ENCODE data around the gene STAMBP. TPM values are rescaled to one million over a fixed set of nuclear protein-coding genes. Genes with fewer than 3 reads are reported as not detected.

The STAMBP gene
- total and polyA plus RNA-seq, 3 donors from 2014 or later, result 47.4 to 51.2 (median 49.0) TPM

- no peak for DNase-seq
- no peaks in the 10 kb centered on the region for H3K9me3 ChIP-seq
- no peak overlapping the region for H3K27ac ChIP-seq
- intact Hi-C loops (cut with DNase I; ENCODE audit: low total_unique reads), result no loop called here
- no peaks in the 10 kb centered on the region for H3K27me3 ChIP-seq
- no peak overlapping the region for H3K4me3 ChIP-seq
- 89 to 90% methylated on average over 5 of the region's 5 CpGs for WGBS, 2 donors
- H3K4me1 ChIP-seq, result no peaks in the 10 kb centered on the region
- TF ChIP-seq CTCF (IDR thresholded peaks at IDR 0.05) (no peak), POLR2A (IDR thresholded peaks at IDR 0.05) (no peak)
- H3K36me3 ChIP-seq (ENCODE audit: low read depth, missing control alignments), result no peaks in the 10 kb centered on the region
These were observed 62.6 kb downstream of the STAMBP start for GRCh38 chr2:73891276-73891901.

GRCh38 chr2:73892631-73893329, 64.0 kb downstream of the STAMBP start, which contains the start of gene ACTG2:
TSS of gene ACTG2 (plus strand) at chr2:73893008. CDS start at chr2:73901312, 8,304 bp downstream.
- Histone ChIP-seq H3K9me3 (no peaks in the 10 kb centered on the region), H3K4me1 (no peaks in the 10 kb centered on the region), H3K27me3 (no peaks in the 10 kb centered on the region), H3K27ac (no peak within 1 kb of the TSS), H3K4me3 (no peak within 1 kb of the TSS), H3K36me3 (ENCODE audit: low read depth, missing control alignments) (no peaks in the 10 kb centered on the region)
- no peak for DNase-seq
- intact Hi-C loops (cut with DNase I; ENCODE audit: low total_unique reads), result no loop called here
- 86 to 93% methylated on average over 10 to 15 of the region's 15 CpGs for WGBS, 2 donors
- no peak for TF ChIP-seq POLR2A (IDR thresholded peaks at IDR 0.05)
- TF ChIP-seq CTCF (IDR thresholded peaks at IDR 0.05), result no peak

GRCh38 chr2:73893764-73894474, 65.2 kb downstream of the STAMBP start:
- no peak overlapping the region for H3K27ac ChIP-seq
- no peaks in the 10 kb centered on the region for H3K36me3 ChIP-seq (ENCODE audit: low read depth, missing control alignments)
- no peaks in the 10 kb centered on the region for H3K9me3 ChIP-seq
- DNase-seq, result no peak
- no peaks in the 10 kb centered on the region for H3K27me3 ChIP-seq
- WGBS, 2 donors, result 83 to 91% methylated on average over 9 of the region's 9 CpGs
- TF ChIP-seq CTCF (IDR thresholded peaks at IDR 0.05) (no peak), POLR2A (IDR thresholded peaks at IDR 0.05) (no peak)
- intact Hi-C loops (cut with DNase I; ENCODE audit: low total_unique reads), result no loop called here
- H3K4me3 ChIP-seq, result no peak overlapping the region
- no peaks in the 10 kb centered on the region for H3K4me1 ChIP-seq

GRCh38 chr2:73894475-73894850, 65.7 kb downstream of the STAMBP start:
- TF ChIP-seq CTCF (IDR thresholded peaks at IDR 0.05) (no peak), POLR2A (IDR thresholded peaks at IDR 0.05) (no peak)
- no peak for DNase-seq
- H3K9me3 ChIP-seq, result no peaks in the 10 kb centered on the region
- H3K4me1 ChIP-seq, result no peaks in the 10 kb centered on the region
- intact Hi-C loops (cut with DNase I; ENCODE audit: low total_unique reads), result no loop called here
- H3K27me3 ChIP-seq, result no peaks in the 10 kb centered on the region
- no peak overlapping the region for H3K27ac ChIP-seq
- 93 to 97% methylated on average over 2 of the region's 2 CpGs for WGBS, 2 donors
- no peaks in the 10 kb centered on the region for H3K36me3 ChIP-seq (ENCODE audit: low read depth, missing control alignments)
- H3K4me3 ChIP-seq, result no peak overlapping the region
